Right atrium auricular region (tissue), 2 donors: ENCODE measurements around the gene APOL1. TPM values are rescaled to one million over a fixed set of nuclear protein-coding genes. Genes with fewer than 3 reads are reported as not detected.

ENCODE experiments used
- DNase-seq: peaks from one replicate; pipeline ENCODE4 v3.0.0-alpha.2; 2019; ENCODE audit warnings: low spot score
- H3K27ac ChIP-seq, 2 donors: fragments of 200-600 bp; sonication (generic); 1 replicate in 1 of 2; 2 replicates in 1 of 2; pipeline ENCODE4 v1.5.1; 2016 to 2019
- H3K27me3 ChIP-seq, 2 donors: fragments of 200-600 bp; sonication (generic); one replicate each; pipeline versions ENCODE4 v1.5.1 to v1.6.0; 2017 to 2019
- H3K36me3 ChIP-seq: fragments of 200-600 bp; sonication (generic); one replicate; pipeline ENCODE4 v1.5.1; 2016
- H3K4me1 ChIP-seq, 2 donors: fragments of 200-600 bp; sonication (generic); one replicate each; pipeline versions ENCODE4 v1.5.1 to v1.6.0; 2017 to 2019
- H3K4me3 ChIP-seq, 2 donors: fragments of 200-600 bp; sonication (generic); 1 replicate in 1 of 2; 2 replicates in 1 of 2; pipeline ENCODE4 v1.5.1; 2017 to 2019; ENCODE audit warnings: mild to moderate bottlenecking in 1 of 2, moderate library complexity in 1 of 2
- H3K9me3 ChIP-seq, 2 donors: fragments of 200-600 bp; sonication (generic); one replicate each; pipeline ENCODE4 v1.5.1; 2019
- CTCF ChIP-seq, 2 donors: fragments of 200-600 bp; sonication (generic); IDR thresholded peaks; one replicate each; pipeline ENCODE4 v1.5.1; 2019; ENCODE audit warnings: antibody characterized with exemption in 2 of 2
- total RNA-seq, 2 donors: library from RNA; depleted of rRNA; stranded (reverse); fragments of >200 nt; gene quantifications; one replicate each; pipeline ENCODE4 v1.1.0, GENCODE V29; 2016

The APOL1 gene
- total RNA-seq, 2 donors from 2014 or later: 10.7 to 18.1 TPM

GRCh38 chr22:36303115-36303467 is 50.2 kb downstream of the APOL1 start:
- Histone ChIP-seq H3K27ac (no peak overlapping the region), H3K27me3 (no peaks in the 10 kb centered on the region), H3K4me1 (no peaks in the 10 kb centered on the region), H3K4me3 (no peak overlapping the region), H3K9me3 (no peaks in the 10 kb centered on the region), H3K36me3 (peaks cover 100% of the 10 kb centered on the region)
- TF ChIP-seq CTCF (IDR thresholded peaks at IDR 0.05): no peak
- DNase-seq: no peak

- no peaks in the 10 kb centered on the region for H3K27me3 ChIP-seq
- no peaks in the 10 kb centered on the region for H3K4me1 ChIP-seq
- peaks cover 100% of the 10 kb centered on the region for H3K36me3 ChIP-seq
- H3K4me3 ChIP-seq: no peak overlapping the region
- no peak for DNase-seq
- no peak overlapping the region for H3K27ac ChIP-seq
- TF ChIP-seq CTCF (IDR thresholded peaks at IDR 0.05): no peak
- no peaks in the 10 kb centered on the region for H3K9me3 ChIP-seq
Observed at GRCh38 chr22:36303874-36304273, 50.9 kb downstream of the APOL1 start.

GRCh38 chr22:36304429-36304828 is 51.5 kb downstream of the APOL1 start:
- Histone ChIP-seq H3K27me3 (no peaks in the 10 kb centered on the region), H3K4me3 (no peak overlapping the region), H3K36me3 (peaks cover 100% of the 10 kb centered on the region), H3K4me1 (no peaks in the 10 kb centered on the region), H3K9me3 (no peaks in the 10 kb centered on the region), H3K27ac (peak overlapping the region in 1 of 2 donors; percentile 9)
- no peak for TF ChIP-seq CTCF (IDR thresholded peaks at IDR 0.05)
- DNase-seq: no peak

GRCh38 chr22:36305813-36306212 is 52.9 kb downstream of the APOL1 start:
- no peak overlapping the region for H3K4me3 ChIP-seq
- H3K36me3 ChIP-seq: peaks cover 100% of the 10 kb centered on the region
- H3K9me3 ChIP-seq: no peaks in the 10 kb centered on the region
- no peak for DNase-seq
- H3K27ac ChIP-seq: no peak overlapping the region
- H3K27me3 ChIP-seq: no peaks in the 10 kb centered on the region
- no peak for TF ChIP-seq CTCF (IDR thresholded peaks at IDR 0.05)
- H3K4me1 ChIP-seq: no peaks in the 10 kb centered on the region

GRCh38 chr22:36306227-36306626 is 53.3 kb downstream of the APOL1 start:
- Histone ChIP-seq H3K4me1 (no peaks in the 10 kb centered on the region), H3K27me3 (no peaks in the 10 kb centered on the region), H3K36me3 (peaks cover 100% of the 10 kb centered on the region), H3K9me3 (no peaks in the 10 kb centered on the region), H3K4me3 (no peak overlapping the region), H3K27ac (no peak overlapping the region)
- TF ChIP-seq CTCF (IDR thresholded peaks at IDR 0.05): no peak
- DNase-seq: no peak

- no peaks in the 10 kb centered on the region for H3K4me1 ChIP-seq
- no peaks in the 10 kb centered on the region for H3K27me3 ChIP-seq
- no peaks in the 10 kb centered on the region for H3K9me3 ChIP-seq
- no peak overlapping the region for H3K4me3 ChIP-seq
- TF ChIP-seq CTCF (IDR thresholded peaks at IDR 0.05): no peak
- no peak for DNase-seq
- peaks cover 100% of the 10 kb centered on the region for H3K36me3 ChIP-seq
- H3K27ac ChIP-seq: no peak overlapping the region
Observed at GRCh38 chr22:36308880-36309279, 55.9 kb downstream of the APOL1 start.
